Activated gamma-delta T cell treated with anti-CD3 and anti-CD28 coated beads, Interleukin-2, amount 50 U/mL, for 16 hours (primary cell): ENCODE data around the gene NNAT.
"Not testable (repeated sequence)": the region's sequence is repeated elsewhere in the genome, so short reads cannot be mapped to it uniquely, and the experiment has no call there.

Experiments
- DNase-seq: peaks from one replicate; pipeline ENCODE4 v3.0.0-alpha.2; 2020; ENCODE audit warnings: low read depth

Gene NNAT

GRCh38 chr20:37521061-37521771 is at the start of gene NNAT:
TSS of gene NNAT (plus strand) at chr20:37521250. CDS start at chr20:37521332, 82 bp downstream.
- DNase-seq, result no peak

DNA sequence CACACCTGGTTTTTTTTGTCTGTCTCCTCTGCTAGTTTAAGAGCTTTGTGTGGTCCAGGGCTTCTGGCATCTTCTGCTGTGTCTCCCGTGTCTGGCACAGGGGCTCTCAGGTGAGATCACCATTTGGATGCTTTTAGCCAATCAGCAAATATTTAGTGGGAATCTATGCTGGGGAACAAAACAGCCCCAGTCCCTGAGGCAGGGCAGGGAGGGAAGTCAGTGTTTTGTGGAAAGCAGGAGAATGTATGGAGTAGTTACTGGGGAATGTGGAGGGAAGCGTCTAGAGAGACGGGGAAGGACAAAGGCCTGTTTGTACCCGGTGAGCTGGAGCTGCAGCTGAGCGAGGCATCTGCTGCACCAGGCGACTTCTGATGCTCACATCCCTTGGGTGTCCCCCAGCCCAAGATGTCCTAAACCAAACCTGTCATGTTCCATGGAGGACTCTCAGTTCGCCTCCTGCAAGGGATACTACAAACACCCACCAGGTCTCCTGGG is 49.3 kb upstream of the NNAT start:
- no peak for DNase-seq

- DNase-seq, result not testable (repeated sequence)
These were observed 48.6 kb upstream of the NNAT start for GRCh38 chr20:37472435-37472834.

- no peak for DNase-seq
These were observed 47.6 kb upstream of the NNAT start for GRCh38 chr20:37473249-37474000.

GRCh38 chr20:37474386-37474785 is 46.7 kb upstream of the NNAT start:
- no peak for DNase-seq

DNA sequence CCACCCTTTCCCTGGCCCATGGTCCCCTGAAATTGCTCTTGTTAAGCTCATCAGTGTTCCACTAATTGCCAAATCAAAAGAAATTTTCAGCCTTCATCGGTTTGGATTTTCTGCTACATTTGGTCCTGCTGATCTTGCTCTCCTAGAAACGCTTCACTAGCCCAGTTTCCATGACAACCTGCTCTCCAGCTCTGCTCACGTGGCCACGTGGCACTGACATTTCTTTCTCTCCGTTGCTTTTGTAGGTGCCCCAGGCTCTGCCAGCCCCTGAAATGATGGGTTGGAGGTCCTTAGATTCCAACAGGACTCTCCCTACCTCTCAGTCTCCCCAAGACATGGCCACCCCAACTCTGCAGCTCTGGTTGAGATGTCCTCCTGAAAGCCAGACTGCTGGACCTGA is 45.8 kb upstream of the NNAT start:
- no peak for DNase-seq

- no peak for DNase-seq
These were observed 44.0 kb upstream of the NNAT start for GRCh38 chr20:37477041-37477440.

DNA sequence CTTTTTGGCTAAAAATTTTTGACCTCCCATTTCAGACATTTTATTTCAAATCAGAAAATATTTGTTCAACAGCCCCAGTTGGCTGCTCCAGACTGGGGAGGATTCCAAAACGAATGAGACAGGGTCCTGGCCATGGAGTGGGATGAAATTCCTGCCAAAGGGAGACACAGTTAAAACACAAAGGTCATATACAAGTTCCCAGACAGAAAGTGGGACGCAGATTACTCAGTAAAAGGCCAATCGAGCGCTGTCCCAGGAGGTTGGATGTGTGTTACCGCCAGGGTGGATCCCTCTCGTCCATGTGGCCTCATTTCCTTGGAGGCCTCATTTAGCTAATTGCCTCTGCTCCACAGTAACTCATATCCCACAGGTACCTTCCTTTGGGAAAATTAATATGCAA is 41.8 kb upstream of the NNAT start:
- no peak for DNase-seq

GRCh38 chr20:37479925-37480691 is 40.9 kb upstream of the NNAT start:
- no peak for DNase-seq

DNA sequence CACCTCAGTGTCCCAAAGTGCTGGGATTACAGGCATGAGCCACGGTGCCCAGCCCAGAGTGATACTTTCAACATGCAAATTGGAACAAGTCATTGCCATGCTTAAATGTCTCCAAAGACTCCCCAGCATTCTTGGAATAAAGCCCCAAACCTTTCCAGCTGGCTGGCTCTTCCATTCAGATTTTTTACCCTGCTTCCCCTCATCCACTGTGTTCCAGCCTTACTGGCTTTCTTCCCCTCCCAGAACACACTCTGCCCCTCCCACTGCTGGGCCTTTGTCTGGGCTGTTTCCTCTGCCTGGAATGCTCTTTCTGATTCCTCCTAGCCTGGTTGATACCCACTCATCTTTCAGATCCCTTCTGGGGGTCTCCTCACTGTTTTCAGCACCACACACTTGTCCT is 40.1 kb upstream of the NNAT start:
- no peak for DNase-seq

DNA sequence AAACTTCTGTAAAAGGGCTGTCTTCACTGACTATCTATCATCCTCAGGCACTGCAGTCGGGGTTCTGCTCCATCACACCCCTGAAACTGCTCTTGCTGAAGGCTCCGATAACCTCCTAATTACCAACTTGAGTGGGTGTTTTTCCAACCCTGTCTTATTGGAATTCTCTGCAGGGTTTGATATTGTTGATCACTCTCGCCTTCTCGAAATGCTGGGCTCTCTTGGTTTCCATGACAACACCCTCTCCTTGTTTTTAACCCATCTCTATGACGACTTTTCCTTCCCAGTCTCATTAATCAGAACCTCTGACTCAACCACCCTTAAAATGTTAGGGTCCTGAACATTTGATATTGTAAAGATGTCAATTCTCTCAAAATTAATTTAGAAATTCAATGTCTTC is 39.4 kb upstream of the NNAT start:
- DNase-seq, result no peak

DNA sequence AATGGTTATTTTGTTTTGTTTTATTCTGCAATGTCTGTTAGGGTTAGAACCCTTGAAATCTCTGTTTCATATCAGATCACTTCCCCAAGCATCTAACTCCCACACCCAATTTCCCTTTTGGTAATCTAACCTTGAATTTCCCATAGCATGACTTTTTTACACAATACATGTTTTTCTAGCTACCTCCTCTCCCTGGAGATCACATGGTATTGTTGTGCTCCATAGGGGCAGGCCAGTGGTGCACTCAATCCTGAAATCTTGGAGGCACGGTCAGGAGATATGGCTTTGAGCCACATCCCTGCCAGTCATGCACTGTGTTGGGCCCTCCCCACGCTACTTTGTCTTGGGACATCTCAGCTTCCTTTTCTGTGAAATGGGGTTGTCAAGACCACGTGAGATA is 36.7 kb upstream of the NNAT start:
- DNase-seq, result no peak

DNA sequence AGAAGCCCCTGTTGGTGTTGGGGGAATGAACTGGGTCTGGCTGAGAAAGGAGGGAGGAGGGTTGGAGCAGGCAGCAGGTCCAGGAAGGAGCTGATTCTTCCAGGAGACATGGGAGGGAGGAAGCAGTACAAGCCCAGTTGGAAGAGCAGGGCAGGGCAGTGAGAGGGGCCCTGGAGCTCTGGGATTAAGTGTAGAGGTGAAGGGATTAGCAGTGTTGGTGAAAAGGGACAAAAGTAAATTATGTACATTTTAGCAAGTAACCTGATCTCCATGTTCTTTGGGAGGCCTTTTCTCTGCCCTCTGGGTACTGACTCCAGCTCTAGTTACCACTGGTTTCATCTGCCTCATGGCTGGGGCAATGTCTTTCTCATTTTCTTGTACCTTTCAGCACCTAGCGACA is 34.8 kb upstream of the NNAT start:
- not testable (repeated sequence) for DNase-seq

DNA sequence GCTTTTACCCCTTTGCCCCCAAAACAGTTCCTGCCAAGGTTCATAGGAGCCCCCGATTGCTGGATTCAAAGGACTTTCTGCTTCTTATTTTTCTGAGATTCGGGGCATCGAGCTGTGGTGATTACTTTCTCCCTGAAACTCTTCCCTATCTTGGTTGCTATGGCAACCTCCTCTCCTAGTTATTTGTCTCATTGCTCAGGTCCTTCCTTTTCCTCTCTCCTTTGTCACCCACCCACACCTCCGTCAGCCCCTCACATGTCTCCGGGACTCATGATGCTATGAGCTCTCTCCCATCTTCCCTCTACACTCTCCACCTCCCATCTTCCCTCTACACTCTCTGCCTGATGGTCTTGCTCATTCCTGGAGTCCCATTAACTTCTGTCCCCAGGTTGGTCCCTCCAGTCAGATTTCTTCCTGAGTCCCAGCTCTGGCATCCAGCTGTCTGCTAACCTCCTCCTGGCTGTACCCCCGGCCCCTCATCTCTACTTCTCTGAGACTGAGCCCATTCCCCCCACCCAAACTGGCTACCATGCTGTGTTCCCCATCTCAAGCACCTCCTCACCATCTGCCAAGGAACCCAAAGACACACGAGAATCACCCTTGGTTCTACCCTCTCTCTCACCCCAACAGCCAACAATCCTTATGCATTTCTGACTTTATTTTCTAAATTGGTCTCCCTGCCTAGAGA is 30.2 kb upstream of the NNAT start:
- DNase-seq, result no peak

GRCh38 chr20:37492096-37492625 is 28.9 kb upstream of the NNAT start:
- DNase-seq, result no peak

GRCh38 chr20:37492945-37493344 is 28.1 kb upstream of the NNAT start:
- DNase-seq, result no peak

- no peak for DNase-seq
These were observed 26.7 kb upstream of the NNAT start for GRCh38 chr20:37494301-37494700.

DNA sequence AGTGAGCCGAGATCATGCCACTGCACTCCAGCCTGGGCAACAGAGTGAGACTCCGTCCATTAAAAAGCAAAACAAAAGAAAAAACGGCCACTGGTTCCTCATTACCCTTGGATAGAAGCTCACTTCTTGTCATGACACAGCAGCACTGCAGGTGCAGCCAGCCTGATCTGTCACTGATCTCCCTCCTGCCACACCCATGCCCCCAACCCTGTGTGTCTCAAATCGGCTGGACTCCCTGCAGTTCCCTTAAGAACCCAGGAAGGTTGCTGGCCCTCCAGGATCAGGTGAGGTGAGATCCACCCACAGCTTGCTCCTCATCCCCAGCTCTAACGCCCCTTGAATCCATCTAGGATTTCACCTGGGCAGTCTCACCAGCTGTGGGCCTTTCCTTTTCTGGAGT is 26.3 kb upstream of the NNAT start:
- DNase-seq, result no peak

DNA sequence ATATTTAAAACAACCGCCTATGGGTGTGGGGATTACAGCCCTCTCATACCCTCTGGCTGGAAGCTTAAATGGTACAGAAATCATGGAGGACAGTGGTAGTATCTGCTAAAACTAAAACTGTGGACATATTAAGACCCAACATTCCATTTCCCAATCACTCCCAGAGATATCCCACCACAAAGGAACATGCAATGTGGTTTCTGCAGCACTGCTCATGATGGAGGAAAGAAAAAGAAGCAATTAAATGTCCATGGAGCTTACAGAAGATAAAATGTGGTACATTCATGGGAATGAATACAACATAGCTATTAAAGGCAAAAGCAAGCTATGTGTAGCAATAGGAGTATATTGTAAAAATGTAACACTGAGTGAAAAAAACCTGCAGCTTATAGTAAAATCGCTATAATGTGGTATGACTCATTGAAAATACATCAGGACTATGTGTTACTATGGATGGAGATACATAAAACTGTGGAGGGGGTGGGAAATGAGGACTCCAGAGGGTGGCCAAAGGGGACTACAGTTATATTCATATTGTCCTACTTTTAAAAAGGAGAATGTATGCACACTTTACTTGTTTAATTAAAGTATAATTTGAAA is 22.9 kb upstream of the NNAT start:
- DNase-seq, result no peak

DNA sequence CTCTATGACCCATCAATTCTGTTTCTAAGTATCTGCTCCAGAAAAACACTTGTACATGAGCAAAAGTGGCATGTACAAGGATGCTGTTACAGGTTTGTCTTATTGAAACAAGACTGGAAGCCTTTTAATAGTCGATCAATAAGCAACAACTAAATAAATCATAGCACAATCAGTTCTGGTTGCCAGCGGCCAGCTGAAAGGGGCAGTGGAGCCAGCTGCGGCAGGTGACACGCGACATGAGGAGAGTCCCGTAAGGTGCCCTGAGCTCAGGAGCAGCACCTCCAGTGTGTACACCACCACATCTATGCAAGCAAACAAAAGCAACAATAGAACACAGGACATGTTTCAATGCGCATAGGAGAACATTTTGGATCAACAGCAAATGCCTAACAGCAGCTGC is 20.7 kb upstream of the NNAT start:
- DNase-seq, result no peak

DNA sequence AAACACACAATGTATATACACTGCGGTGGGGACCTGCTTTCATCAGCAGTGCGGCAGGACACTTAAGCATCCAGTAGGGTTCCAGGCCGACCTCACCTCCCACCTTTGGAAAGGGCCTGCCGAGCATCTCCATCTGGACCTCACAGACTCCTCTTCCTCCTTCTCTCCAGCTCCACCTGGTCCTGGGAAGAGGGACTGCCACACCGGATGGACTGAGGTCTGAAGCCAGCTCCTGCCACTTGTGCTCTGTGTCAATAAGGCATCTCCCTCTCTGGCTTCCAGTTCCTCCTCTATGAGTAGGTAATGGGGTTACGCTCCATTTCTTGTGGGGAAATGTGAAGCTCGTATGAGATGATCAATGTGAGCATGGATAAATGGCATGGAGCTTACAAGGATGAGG is 19.1 kb upstream of the NNAT start:
- no peak for DNase-seq

- DNase-seq, result no peak
These were observed 18.4 kb upstream of the NNAT start for GRCh38 chr20:37502654-37503053.
